Measurements from ENCODE around the gene SPATA12.

SPATA12 gene

GRCh38 chr3:57031631-57032541 lies 28.6 kb upstream of the SPATA12 start:
- H3K36me3 ChIP-seq (ENCODE audit: control insufficient read depth, insufficient read depth, low read length) = no peaks in the 10 kb centered on the region
- peaks cover 9% of the 10 kb centered on the region for H3K4me1 ChIP-seq (ENCODE audit: control insufficient read depth, insufficient read depth, low read length)
- no peaks in the 10 kb centered on the region for H3K27me3 ChIP-seq (ENCODE audit: control insufficient read depth, insufficient read depth, low read length)
- H3K9ac ChIP-seq (ENCODE audit: low read length) = no peak overlapping the region
- H3K27ac ChIP-seq (ENCODE audit: low read depth, low read length) = no peak overlapping the region
- H3K4me3 ChIP-seq (ENCODE audit: low read length) = no peak overlapping the region

DNA sequence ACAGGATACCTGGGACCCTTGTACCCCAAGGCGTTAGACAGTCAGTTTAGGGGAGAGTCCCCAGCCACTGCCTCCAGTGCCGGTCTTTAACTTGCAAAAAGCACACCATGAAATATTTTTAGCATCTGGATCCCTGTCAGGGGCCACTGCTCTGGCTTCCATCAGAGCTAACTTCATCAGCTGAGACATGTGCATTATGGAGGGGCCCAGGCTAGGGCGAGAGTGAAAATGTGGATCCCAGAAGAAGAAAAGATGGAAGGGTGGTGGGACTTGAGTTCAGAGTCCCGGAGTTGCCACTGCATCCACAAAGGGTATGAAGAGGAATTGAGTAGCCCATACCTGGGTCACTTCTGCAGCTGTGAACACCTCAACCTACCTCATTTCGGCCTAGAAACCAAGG lies 23.5 kb upstream of the SPATA12 start:
- Histone ChIP-seq H3K4me3 (ENCODE audit: low read length) (no peak overlapping the region), H3K9ac (ENCODE audit: low read length) (no peak overlapping the region), H3K27me3 (ENCODE audit: control insufficient read depth, insufficient read depth, low read length) (no peaks in the 10 kb centered on the region), H3K27ac (ENCODE audit: low read depth, low read length) (peak overlapping the region; percentile 52), H3K4me1 (ENCODE audit: control insufficient read depth, insufficient read depth, low read length) (peaks cover 13% of the 10 kb centered on the region), H3K36me3 (ENCODE audit: control insufficient read depth, insufficient read depth, low read length) (no peaks in the 10 kb centered on the region)

- H3K27me3 ChIP-seq (ENCODE audit: control insufficient read depth, insufficient read depth, low read length) = no peaks in the 10 kb centered on the region
- no peak overlapping the region for H3K4me3 ChIP-seq (ENCODE audit: low read length)
- no peaks in the 10 kb centered on the region for H3K36me3 ChIP-seq (ENCODE audit: control insufficient read depth, insufficient read depth, low read length)
- H3K4me1 ChIP-seq (ENCODE audit: control insufficient read depth, insufficient read depth, low read length) = peaks cover 13% of the 10 kb centered on the region
- no peak overlapping the region for H3K9ac ChIP-seq (ENCODE audit: low read length)
- no peak overlapping the region for H3K27ac ChIP-seq (ENCODE audit: low read depth, low read length)
Measured at GRCh38 chr3:57038466-57039164, 21.8 kb upstream of the SPATA12 start.

- no peak overlapping the region for H3K27ac ChIP-seq (ENCODE audit: low read depth, low read length)
- peaks cover 11% of the 10 kb centered on the region for H3K4me1 ChIP-seq (ENCODE audit: control insufficient read depth, insufficient read depth, low read length)
- no peak overlapping the region for H3K9ac ChIP-seq (ENCODE audit: low read length)
- H3K27me3 ChIP-seq (ENCODE audit: control insufficient read depth, insufficient read depth, low read length) = no peaks in the 10 kb centered on the region
- no peaks in the 10 kb centered on the region for H3K36me3 ChIP-seq (ENCODE audit: control insufficient read depth, insufficient read depth, low read length)
- H3K4me3 ChIP-seq (ENCODE audit: low read length) = no peak overlapping the region
Measured at GRCh38 chr3:57041674-57042073, 18.8 kb upstream of the SPATA12 start.

DNA sequence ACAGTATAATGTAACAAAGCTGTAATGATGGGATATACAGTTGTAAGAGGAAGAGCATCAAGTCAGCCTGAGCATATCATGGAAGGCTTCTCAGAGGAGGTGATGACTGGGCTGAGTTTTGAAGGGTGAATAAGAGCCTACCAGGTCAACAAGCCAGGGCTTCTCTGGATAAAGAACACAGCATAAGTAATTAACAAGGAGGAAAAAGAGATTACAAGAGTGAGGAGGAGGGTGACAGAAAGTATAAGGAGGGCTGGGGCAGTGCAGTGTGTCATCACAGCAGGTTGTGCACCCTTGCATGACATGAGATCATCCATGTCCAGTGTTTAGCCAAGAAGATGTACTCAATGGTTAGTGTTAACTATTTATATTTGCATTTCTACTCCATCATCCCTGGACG lies 16.9 kb upstream of the SPATA12 start:
- Histone ChIP-seq H3K4me3 (ENCODE audit: low read length) (no peak overlapping the region), H3K9ac (ENCODE audit: low read length) (no peak overlapping the region), H3K4me1 (ENCODE audit: control insufficient read depth, insufficient read depth, low read length) (peaks cover 17% of the 10 kb centered on the region), H3K36me3 (ENCODE audit: control insufficient read depth, insufficient read depth, low read length) (no peaks in the 10 kb centered on the region), H3K27me3 (ENCODE audit: control insufficient read depth, insufficient read depth, low read length) (no peaks in the 10 kb centered on the region), H3K27ac (ENCODE audit: low read depth, low read length) (no peak overlapping the region)

DNA sequence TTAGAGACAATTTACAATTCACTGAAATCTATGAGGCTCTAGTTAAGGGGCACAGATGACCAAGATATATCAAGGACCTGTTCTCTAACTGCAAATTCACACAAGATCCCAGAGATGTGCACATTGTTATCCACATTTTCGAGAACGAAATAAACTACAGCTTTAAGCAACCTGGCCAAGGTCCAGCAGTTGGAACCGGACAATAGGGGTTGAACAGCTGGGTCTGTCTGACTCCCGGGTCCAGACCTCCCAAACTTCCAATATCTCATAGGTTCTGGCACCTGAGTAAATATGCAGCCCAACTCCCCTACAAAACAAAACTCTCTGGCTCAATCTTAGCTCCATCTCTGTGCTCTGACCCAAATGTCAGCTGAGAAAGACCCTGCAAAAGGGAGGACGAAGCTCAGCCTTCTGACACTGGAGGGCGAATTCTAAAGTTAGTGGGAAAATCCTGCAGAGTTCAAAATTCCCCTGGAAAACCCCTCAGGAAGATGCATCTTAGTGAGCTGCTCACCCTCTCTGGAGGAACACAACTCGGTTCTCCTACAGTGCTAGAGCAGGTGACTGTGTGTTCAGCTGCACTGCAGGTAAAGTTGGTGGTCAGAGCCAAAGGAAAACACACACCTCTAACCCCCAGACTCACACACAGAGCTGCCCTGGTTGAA lies 14.2 kb upstream of the SPATA12 start:
- peaks cover 18% of the 10 kb centered on the region for H3K4me1 ChIP-seq (ENCODE audit: control insufficient read depth, insufficient read depth, low read length)
- no peak overlapping the region for H3K27ac ChIP-seq (ENCODE audit: low read depth, low read length)
- H3K36me3 ChIP-seq (ENCODE audit: control insufficient read depth, insufficient read depth, low read length) = no peaks in the 10 kb centered on the region

GRCh38 chr3:57048052-57048671 lies 12.3 kb upstream of the SPATA12 start:
- Histone ChIP-seq H3K27ac (ENCODE audit: low read depth, low read length) (peak overlapping the region; percentile 3), H3K9ac (ENCODE audit: low read length) (no peak overlapping the region), H3K27me3 (ENCODE audit: control insufficient read depth, insufficient read depth, low read length) (no peaks in the 10 kb centered on the region), H3K4me1 (ENCODE audit: control insufficient read depth, insufficient read depth, low read length) (peaks cover 18% of the 10 kb centered on the region), H3K4me3 (ENCODE audit: low read length) (no peak overlapping the region), H3K36me3 (ENCODE audit: control insufficient read depth, insufficient read depth, low read length) (no peaks in the 10 kb centered on the region)

More for the DNA sequence above, 14.2 kb upstream of the SPATA12 start:
- Histone ChIP-seq H3K9ac (ENCODE audit: low read length) (no peak overlapping the region), H3K4me3 (ENCODE audit: low read length) (no peak overlapping the region), H3K27me3 (ENCODE audit: control insufficient read depth, insufficient read depth, low read length) (no peaks in the 10 kb centered on the region)

GRCh38 chr3:57048728-57049127 lies 11.7 kb upstream of the SPATA12 start:
- Histone ChIP-seq H3K36me3 (ENCODE audit: control insufficient read depth, insufficient read depth, low read length) (no peaks in the 10 kb centered on the region), H3K27ac (ENCODE audit: low read depth, low read length) (no peak overlapping the region), H3K4me3 (ENCODE audit: low read length) (no peak overlapping the region), H3K4me1 (ENCODE audit: control insufficient read depth, insufficient read depth, low read length) (peaks cover 18% of the 10 kb centered on the region), H3K27me3 (ENCODE audit: control insufficient read depth, insufficient read depth, low read length) (no peaks in the 10 kb centered on the region), H3K9ac (ENCODE audit: low read length) (no peak overlapping the region)

- Histone ChIP-seq H3K27me3 (ENCODE audit: control insufficient read depth, insufficient read depth, low read length) (no peaks in the 10 kb centered on the region), H3K9ac (ENCODE audit: low read length) (no peak overlapping the region), H3K4me1 (ENCODE audit: control insufficient read depth, insufficient read depth, low read length) (peaks cover 9% of the 10 kb centered on the region), H3K4me3 (ENCODE audit: low read length) (no peak overlapping the region), H3K36me3 (ENCODE audit: control insufficient read depth, insufficient read depth, low read length) (no peaks in the 10 kb centered on the region), H3K27ac (ENCODE audit: low read depth, low read length) (no peak overlapping the region)
Measured at GRCh38 chr3:57052662-57053061, 7.8 kb upstream of the SPATA12 start.

DNA sequence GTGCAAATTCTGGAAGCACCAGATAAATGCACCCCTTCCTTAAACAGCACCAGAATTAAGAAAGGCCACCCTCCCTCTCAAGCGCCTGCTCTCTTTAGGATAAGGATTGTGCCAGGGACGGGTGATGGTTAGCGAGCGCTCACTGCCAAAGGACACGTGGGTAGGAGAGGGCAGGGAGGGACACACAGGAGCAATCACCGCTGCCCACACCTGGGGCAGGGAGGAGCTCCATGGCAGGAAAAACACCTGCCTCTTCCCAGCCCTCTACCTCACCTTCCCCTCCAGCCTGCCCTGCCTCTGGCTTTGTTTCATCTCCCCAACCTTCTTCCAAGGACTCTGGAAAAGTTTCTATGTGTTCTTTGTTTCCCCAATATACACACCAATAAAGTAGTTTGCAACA lies 7.3 kb upstream of the SPATA12 start:
- H3K36me3 ChIP-seq (ENCODE audit: control insufficient read depth, insufficient read depth, low read length) = no peaks in the 10 kb centered on the region
- H3K27ac ChIP-seq (ENCODE audit: low read depth, low read length) = no peak overlapping the region

GRCh38 chr3:57057351-57057750 lies 3.1 kb upstream of the SPATA12 start:
- Histone ChIP-seq H3K27ac (ENCODE audit: low read depth, low read length) (no peak overlapping the region), H3K4me3 (ENCODE audit: low read length) (no peak overlapping the region), H3K36me3 (ENCODE audit: control insufficient read depth, insufficient read depth, low read length) (no peaks in the 10 kb centered on the region), H3K9ac (ENCODE audit: low read length) (no peak overlapping the region), H3K27me3 (ENCODE audit: control insufficient read depth, insufficient read depth, low read length) (no peaks in the 10 kb centered on the region), H3K4me1 (ENCODE audit: control insufficient read depth, insufficient read depth, low read length) (peaks cover 11% of the 10 kb centered on the region)

More for the DNA sequence above, 7.3 kb upstream of the SPATA12 start:
- no peak overlapping the region for H3K4me3 ChIP-seq (ENCODE audit: low read length)
- no peaks in the 10 kb centered on the region for H3K27me3 ChIP-seq (ENCODE audit: control insufficient read depth, insufficient read depth, low read length)
- peaks cover 4% of the 10 kb centered on the region for H3K4me1 ChIP-seq (ENCODE audit: control insufficient read depth, insufficient read depth, low read length)
- H3K9ac ChIP-seq (ENCODE audit: low read length) = no peak overlapping the region

GRCh38 chr3:57059411-57059810 lies 1.1 kb upstream of the SPATA12 start:
- Histone ChIP-seq H3K36me3 (ENCODE audit: control insufficient read depth, insufficient read depth, low read length) (no peaks in the 10 kb centered on the region), H3K27ac (ENCODE audit: low read depth, low read length) (peak overlapping the region; percentile 48), H3K4me3 (ENCODE audit: low read length) (no peak overlapping the region), H3K9ac (ENCODE audit: low read length) (no peak overlapping the region), H3K27me3 (ENCODE audit: control insufficient read depth, insufficient read depth, low read length) (no peaks in the 10 kb centered on the region), H3K4me1 (ENCODE audit: control insufficient read depth, insufficient read depth, low read length) (peaks cover 23% of the 10 kb centered on the region)

All from rectal smooth muscle tissue (tissue), 1 donor.